Right renal pelvis (tissue), 4 donors: ENCODE measurements around the gene SLC37A2. TPM values are rescaled to one million over a fixed set of nuclear protein-coding genes. Genes with fewer than 3 reads are reported as not detected.

Source experiments
- polyA plus RNA-seq, 4 donors: library from polyadenylated mRNA; unstranded; fragments of 120-200 nt; gene quantifications; one replicate each; pipeline ENCODE4 v1.2.1, GENCODE V29; 2013; ENCODE audit not compliant: insufficient read length in 4 of 4

SLC37A2 gene
- polyA plus RNA-seq, 4 donors = 1.6 to 2.3 (median 1.8) TPM

Other genes with a start within 250 kb of the SLC37A2 start
- gene ROBO3, start 197.9 kb upstream of the SLC37A2 start, polyA plus RNA-seq = 10 to 100 TPM; 22.7 to 29.2 (median 24.9) TPM
- 10 to 100 TPM; 18.3 to 23.1 (median 20.7) TPM for gene ROBO4, start 165.4 kb upstream of the SLC37A2 start, polyA plus RNA-seq
- 1 to 10 TPM; 1.1 to 1.3 (median 1.3) TPM for gene HEPN1, start 144.1 kb upstream of the SLC37A2 start, polyA plus RNA-seq
- 1 to 10 TPM; 1.9 to 3.2 (median 2.1) TPM for gene HEPACAM, start 127.3 kb upstream of the SLC37A2 start, polyA plus RNA-seq
- gene CCDC15, start 109.1 kb upstream of the SLC37A2 start, polyA plus RNA-seq = 1 to 10 TPM; 3.3 to 4.0 (median 3.7) TPM
- 10 to 100 TPM; 49.1 to 57.3 (median 51.5) TPM for gene TMEM218, start 48.3 kb downstream of the SLC37A2 start, polyA plus RNA-seq
- gene PKNOX2, start 101.4 kb downstream of the SLC37A2 start, polyA plus RNA-seq = 10 to 100 TPM; 13.2 to 14.5 (median 13.4) TPM